Stomach (tissue), 9 donors: ENCODE data around the gene NCF4. TPM values are rescaled to one million over a fixed set of nuclear protein-coding genes. Genes with fewer than 3 reads are reported as not detected.

ENCODE experiments used
- DNase-seq, 2 donors: peaks; one replicate each; pipeline versions ENCODE4 v3.0.0 to v3.0.0-alpha.2; 2013 to 2019
- H3K27ac ChIP-seq, 5 donors: fragments of 200-600 bp in 4 of 5; sonication (generic) in 4 of 5; one replicate each; pipeline ENCODE4 v1.5.1; 2013 to 2019; ENCODE audit warnings: mild to moderate bottlenecking in 1 of 5, moderate library complexity in 1 of 5
- H3K27me3 ChIP-seq, 3 donors: fragments of 200-600 bp; sonication (generic); one replicate each; pipeline ENCODE4 v1.5.1; 2017 to 2019; ENCODE audit warnings: mixed run types in 1 of 3
- H3K36me3 ChIP-seq, 4 donors: fragments of 200-600 bp; sonication (generic); 1 replicate in 3 of 4; 2 replicates in 1 of 4; pipeline ENCODE4 v1.5.1; 2016 to 2019
- H3K4me1 ChIP-seq, 4 donors: fragments of 200-600 bp; sonication (generic); one replicate each; pipeline ENCODE4 v1.5.1; 2016 to 2019
- H3K4me3 ChIP-seq, 4 donors: fragments of 200-600 bp; sonication (generic) in 3 of 4; one replicate each; pipeline ENCODE4 v1.5.1; 2016 to 2019; ENCODE audit warnings: mild to moderate bottlenecking in 1 of 4
- H3K9me3 ChIP-seq, 4 donors: fragments of 200-600 bp; sonication (generic); one replicate each; pipeline ENCODE4 v1.5.1; 2016 to 2019
- EP300 ChIP-seq: sonication (generic); formaldehyde crosslinking; IDR thresholded peaks from one replicate; pipeline ENCODE4 v1.6.1; 2017; ENCODE audit warnings: antibody characterized with exemption
- POLR2A ChIP-seq, 4 donors: fragments of 450-650 bp; IDR thresholded peaks; one replicate each; pipeline ENCODE4 v1.6.1; 2016; ENCODE audit warnings: antibody characterized with exemption in 4 of 4, control low read depth in 2 of 4, mild to moderate bottlenecking in 1 of 4, moderate library complexity in 1 of 4
- POLR2AphosphoS5 ChIP-seq, 3 donors: sonication (generic); formaldehyde crosslinking; IDR thresholded peaks; one replicate each; pipeline ENCODE4 v1.6.1; 2016; ENCODE audit warnings: antibody characterized with exemption in 3 of 3
- WGBS, 5 donors: extraction: QIAGEN DNeasy Blood & Tissue Kit in 3 of 5; methylation state at CpG; one replicate each; pipeline versions ENCODE4 v1.1.5 to v1.1.7; 2013 to 2018; 5-methylcytosine and 5-hydroxymethylcytosine counted together
- intact Hi-C: fragments of 100-400 bp; cut with DNase I; formaldehyde crosslinking; loops from one replicate; pipeline ENCODE4 v1.15.1; 2023; ENCODE audit warnings: low total_unique reads
- polyA plus RNA-seq, 3 donors: library from polyadenylated mRNA; stranded (reverse); fragments of 200-250 nt; gene quantifications; one replicate each; pipeline ENCODE4 v1.2.3, GENCODE V29; 2013
- total RNA-seq, 5 donors: library from RNA; depleted of rRNA; stranded (reverse); fragments of >200 nt; gene quantifications; one replicate each; pipeline versions ENCODE4 v1.1.0 to v1.2.3, GENCODE V29; 2014 to 2016
- TF ChIP-seq, protein P1 (sequence below), 7 experiments: fragments of 450-650 bp in 4 of 7; fragments of 200-600 bp in 3 of 7; sonication (generic) in 3 of 7; IDR thresholded peaks; one replicate each; pipeline ENCODE4 v1.5.1; 2016 to 2019; ENCODE audit warnings: antibody characterized with exemption in 7 of 7, control low read depth in 2 of 7, mild to moderate bottlenecking in 1 of 7
- donor health status: healthy with polysubstance abuse.
- donor health status: Bipolar disorder and iron deficiency.
- donor health status: healthy.

Gene NCF4
- total and polyA plus RNA-seq, 8 donors: 5.0 to 32.1 (median 7.3) TPM; not detected in 1

- H3K36me3 ChIP-seq: no peaks in the 10 kb centered on the region
- WGBS, 5 donors: 68 to 77% (median 75%) methylated on average over 7 of the region's 7 CpGs
- H3K27me3 ChIP-seq: peaks cover 0 to 46% (median 0%) of the 10 kb centered on the region in 3 donors
- peaks cover 0 to 1% (median 0%) of the 10 kb centered on the region in 4 donors for H3K9me3 ChIP-seq
- H3K4me1 ChIP-seq: peaks cover 0 to 6% (median 0%) of the 10 kb centered on the region in 4 donors
- H3K4me3 ChIP-seq: no peak overlapping the region
- intact Hi-C loops: no loop called here
- H3K27ac ChIP-seq: no peak overlapping the region
- DNase-seq: no peak
- no peak for TF ChIP-seq POLR2AphosphoS5 (IDR thresholded peaks at IDR 0.05)
- no peak for TF ChIP-seq EP300
- TF ChIP-seq, protein P1, sequence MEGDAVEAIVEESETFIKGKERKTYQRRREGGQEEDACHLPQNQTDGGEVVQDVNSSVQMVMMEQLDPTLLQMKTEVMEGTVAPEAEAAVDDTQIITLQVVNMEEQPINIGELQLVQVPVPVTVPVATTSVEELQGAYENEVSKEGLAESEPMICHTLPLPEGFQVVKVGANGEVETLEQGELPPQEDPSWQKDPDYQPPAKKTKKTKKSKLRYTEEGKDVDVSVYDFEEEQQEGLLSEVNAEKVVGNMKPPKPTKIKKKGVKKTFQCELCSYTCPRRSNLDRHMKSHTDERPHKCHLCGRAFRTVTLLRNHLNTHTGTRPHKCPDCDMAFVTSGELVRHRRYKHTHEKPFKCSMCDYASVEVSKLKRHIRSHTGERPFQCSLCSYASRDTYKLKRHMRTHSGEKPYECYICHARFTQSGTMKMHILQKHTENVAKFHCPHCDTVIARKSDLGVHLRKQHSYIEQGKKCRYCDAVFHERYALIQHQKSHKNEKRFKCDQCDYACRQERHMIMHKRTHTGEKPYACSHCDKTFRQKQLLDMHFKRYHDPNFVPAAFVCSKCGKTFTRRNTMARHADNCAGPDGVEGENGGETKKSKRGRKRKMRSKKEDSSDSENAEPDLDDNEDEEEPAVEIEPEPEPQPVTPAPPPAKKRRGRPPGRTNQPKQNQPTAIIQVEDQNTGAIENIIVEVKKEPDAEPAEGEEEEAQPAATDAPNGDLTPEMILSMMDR (IDR thresholded peaks at IDR 0.05): no peak
- no peak for TF ChIP-seq POLR2A (IDR thresholded peaks at IDR 0.05)
Measured at GRCh38 chr22:36907253-36908195, 46.7 kb downstream of the NCF4 start.

DNA sequence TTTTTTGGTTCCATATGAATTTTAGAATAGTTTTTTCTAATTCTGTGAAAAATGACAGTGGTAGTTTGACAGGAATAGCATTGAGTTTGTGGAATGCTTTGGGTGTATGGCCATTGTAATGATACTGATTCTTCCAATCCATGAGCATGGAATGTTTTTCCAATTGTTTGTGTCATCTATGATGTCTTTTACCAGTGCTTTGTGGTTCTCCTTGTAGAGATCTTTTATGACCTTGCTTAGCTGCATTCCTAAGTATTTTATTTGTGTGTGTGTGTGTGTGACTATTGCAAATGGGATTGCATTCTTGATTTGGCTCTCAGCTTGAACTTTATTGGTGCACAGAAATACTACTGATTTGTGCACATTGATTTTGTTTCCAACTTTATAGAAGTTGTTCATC lies 49.7 kb downstream of the NCF4 start:
- TF ChIP-seq POLR2AphosphoS5 (IDR thresholded peaks at IDR 0.05): no peak
- no peak for TF ChIP-seq EP300
- no peak for TF ChIP-seq POLR2A (IDR thresholded peaks at IDR 0.05)
- TF ChIP-seq, protein P1 (IDR thresholded peaks at IDR 0.05): no peak
- Histone ChIP-seq H3K4me3 (no peak overlapping the region), H3K4me1 (peaks cover 0 to 11% (median 5%) of the 10 kb centered on the region in 4 donors), H3K9me3 (no peaks in the 10 kb centered on the region), H3K27me3 (peaks cover 0 to 39% (median 0%) of the 10 kb centered on the region in 3 donors), H3K36me3 (no peaks in the 10 kb centered on the region), H3K27ac (no peak overlapping the region)
- DNase-seq: no peak
- intact Hi-C loops: no loop called here

GRCh38 chr22:36911887-36912661 lies 51.3 kb downstream of the NCF4 start:
- Histone ChIP-seq H3K27ac (peak overlapping the region in 1 of 5 donors; percentile 79), H3K27me3 (peaks cover 0 to 33% (median 0%) of the 10 kb centered on the region in 3 donors), H3K9me3 (no peaks in the 10 kb centered on the region), H3K36me3 (no peaks in the 10 kb centered on the region), H3K4me1 (peaks cover 0 to 11% (median 5%) of the 10 kb centered on the region in 4 donors), H3K4me3 (no peak overlapping the region)
- 47 to 58% (median 52%) methylated on average over 13 of the region's 13 CpGs for WGBS, 5 donors
- TF ChIP-seq EP300: no peak
- intact Hi-C loops: no loop called here
- DNase-seq: no peak

- peaks cover 0 to 11% (median 5%) of the 10 kb centered on the region in 4 donors for H3K4me1 ChIP-seq
- DNase-seq: no peak
- H3K9me3 ChIP-seq: no peaks in the 10 kb centered on the region
- H3K4me3 ChIP-seq: peak overlapping the region in 2 of 4 donors; percentile 35 to 43
- TF ChIP-seq POLR2A (IDR thresholded peaks at IDR 0.05) (no peak), POLR2AphosphoS5 (IDR thresholded peaks at IDR 0.05) (no peak), EP300 (no peak)
- TF ChIP-seq, protein P1 (IDR thresholded peaks at IDR 0.05): no peak
- no peaks in the 10 kb centered on the region for H3K36me3 ChIP-seq
- H3K27ac ChIP-seq: peak overlapping the region in 4 of 5 donors; percentile 54 to 83 (median 68)
- H3K27me3 ChIP-seq: peaks cover 0 to 34% (median 0%) of the 10 kb centered on the region in 3 donors
- intact Hi-C loops: no loop called here
- 78 to 85% (median 79%) methylated on average over 8 of the region's 8 CpGs for WGBS, 5 donors
Measured at GRCh38 chr22:36912694-36913426, 52.1 kb downstream of the NCF4 start.
